Tibial nerve (tissue), 3 donors: ENCODE measurements around the gene GUCA2B.

Experiments used
- POLR2A ChIP-seq, 2 donors: fragments of 450-650 bp; IDR thresholded peaks; one replicate each; pipeline ENCODE4 v1.6.1; 2017; ENCODE audit warnings: antibody characterized with exemption in 2 of 2, mild to moderate bottlenecking in 2 of 2, moderate library complexity in 2 of 2
- TF ChIP-seq, protein P1 (sequence below), 5 experiments: fragments of 200-600 bp in 3 of 5; fragments of 450-650 bp in 2 of 5; sonication (generic) in 3 of 5; IDR thresholded peaks; one replicate each; pipeline ENCODE4 v1.5.1; 2016 to 2019; ENCODE audit warnings: antibody characterized with exemption in 5 of 5, mild to moderate bottlenecking in 3 of 5, moderate library complexity in 2 of 5

DNA sequence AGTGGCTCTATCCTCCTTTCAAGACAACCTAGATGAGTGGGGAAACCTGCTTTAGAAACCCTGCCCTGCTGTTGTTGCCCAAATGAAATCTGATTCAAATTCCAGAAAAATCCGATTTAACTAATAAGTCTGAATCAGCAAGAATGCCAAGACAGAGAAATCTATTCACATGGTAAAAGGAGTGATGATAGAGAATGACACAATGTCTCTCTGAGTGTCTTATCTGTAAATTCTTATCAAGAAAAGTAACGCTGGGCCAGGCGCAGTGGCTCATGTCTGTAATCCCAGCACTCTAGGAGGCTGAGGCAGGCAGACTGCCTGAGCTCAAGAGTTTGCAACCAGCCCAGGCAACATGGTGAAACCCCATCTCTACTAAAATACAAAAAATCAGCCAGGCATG lies 25.0 kb downstream of the GUCA2B start:
- TF ChIP-seq, protein P1, sequence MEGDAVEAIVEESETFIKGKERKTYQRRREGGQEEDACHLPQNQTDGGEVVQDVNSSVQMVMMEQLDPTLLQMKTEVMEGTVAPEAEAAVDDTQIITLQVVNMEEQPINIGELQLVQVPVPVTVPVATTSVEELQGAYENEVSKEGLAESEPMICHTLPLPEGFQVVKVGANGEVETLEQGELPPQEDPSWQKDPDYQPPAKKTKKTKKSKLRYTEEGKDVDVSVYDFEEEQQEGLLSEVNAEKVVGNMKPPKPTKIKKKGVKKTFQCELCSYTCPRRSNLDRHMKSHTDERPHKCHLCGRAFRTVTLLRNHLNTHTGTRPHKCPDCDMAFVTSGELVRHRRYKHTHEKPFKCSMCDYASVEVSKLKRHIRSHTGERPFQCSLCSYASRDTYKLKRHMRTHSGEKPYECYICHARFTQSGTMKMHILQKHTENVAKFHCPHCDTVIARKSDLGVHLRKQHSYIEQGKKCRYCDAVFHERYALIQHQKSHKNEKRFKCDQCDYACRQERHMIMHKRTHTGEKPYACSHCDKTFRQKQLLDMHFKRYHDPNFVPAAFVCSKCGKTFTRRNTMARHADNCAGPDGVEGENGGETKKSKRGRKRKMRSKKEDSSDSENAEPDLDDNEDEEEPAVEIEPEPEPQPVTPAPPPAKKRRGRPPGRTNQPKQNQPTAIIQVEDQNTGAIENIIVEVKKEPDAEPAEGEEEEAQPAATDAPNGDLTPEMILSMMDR (IDR thresholded peaks at IDR 0.05) = no peak
- TF ChIP-seq POLR2A (IDR thresholded peaks at IDR 0.05) = no peak
